ENCODE measurements around the gene AOX1.

GRCh38 chr2:200625282-200625681 is 39.5 kb downstream of the AOX1 start:
- TF ChIP-seq POLR2AphosphoS5 (IDR thresholded peaks at IDR 0.05; ENCODE audit: low read depth, low read length), result no peak
- TF ChIP-seq TAF1 (IDR thresholded peaks at IDR 0.05; ENCODE audit: low read depth, low read length), result no peak

All from GM12891 (cell line).